Neural cell (in vitro differentiated cells): ENCODE data around the gene MARCHF6. TPM values are rescaled to one million over a fixed set of nuclear protein-coding genes. Genes with fewer than 3 reads are reported as not detected.

ENCODE experiments used
- H2AFZ ChIP-seq: fragments of 200-600, 300-800 bp; sonication (generic), shearing (Covaris generic); 2 replicates; pipeline ENCODE4 v1.6.0; 2014; ENCODE audit warnings: low read depth, mild to moderate bottlenecking, antibody characterized with exemption, low read length, moderate library complexity
- H3F3A ChIP-seq: fragments of 200-600 bp; shearing (Covaris generic); 2 replicates; pipeline ENCODE4 v1.6.1; 2016; ENCODE audit warnings: mild to moderate bottlenecking, moderate library complexity, mixed read lengths, antibody characterized with exemption, low read length; ENCODE audit not compliant: insufficient read depth, poor library complexity, severe bottlenecking
- H3K27ac ChIP-seq: fragments of 200-600, 300-800 bp; sonication (generic), shearing (Covaris generic); 2 replicates; pipeline ENCODE4 v1.5.1; 2014; ENCODE audit warnings: mild to moderate bottlenecking, low read length, moderate library complexity
- H3K27me3 ChIP-seq: fragments of 300-800, 200-600 bp; sonication (generic), shearing (Covaris generic); 2 replicates; pipeline ENCODE4 v1.6.0; 2014; ENCODE audit warnings: mild to moderate bottlenecking, low read depth, low read length, moderate library complexity; ENCODE audit not compliant: insufficient read depth
- H3K36me3 ChIP-seq: fragments of 300-800, 200-600 bp; sonication (generic), shearing (Covaris generic); 2 replicates; pipeline ENCODE4 v1.5.1; 2014; ENCODE audit warnings: mild to moderate bottlenecking, antibody characterized with exemption, low read length, moderate library complexity; ENCODE audit not compliant: insufficient read depth
- H3K4me2 ChIP-seq: fragments of 300-800, 200-600 bp; sonication (generic), shearing (Covaris generic); 2 replicates; pipeline ENCODE4 v1.6.0; 2014; ENCODE audit warnings: mild to moderate bottlenecking, low read length
- H3K4me3 ChIP-seq: fragments of 300-800, 200-600 bp; sonication (generic), shearing (Covaris generic); 2 replicates; pipeline ENCODE4 v1.5.1; 2014; ENCODE audit warnings: mild to moderate bottlenecking, low read length, moderate library complexity
- H3K79me2 ChIP-seq: fragments of 200-600 bp; shearing (Covaris generic); replicated peaks from 2 replicates; pipeline ENCODE4 v1.6.0; 2014; ENCODE audit warnings: mild to moderate bottlenecking, low read length, moderate library complexity; ENCODE audit not compliant: insufficient read depth
- H3K9ac ChIP-seq: fragments of 300-800, 200-600 bp; sonication (generic), shearing (Covaris generic); 2 replicates; pipeline ENCODE4 v1.6.1; 2016; ENCODE audit warnings: mild to moderate bottlenecking, low read length, mixed read lengths
- H3K9me2 ChIP-seq: fragments of 200-600 bp; shearing (Covaris generic); 2 replicates; pipeline ENCODE4 v1.6.1; 2016; ENCODE audit warnings: mild to moderate bottlenecking, low read length, mixed read lengths; ENCODE audit not compliant: insufficient read depth
- H3K9me3 ChIP-seq: fragments of 200-600, 300-800 bp; sonication (generic), shearing (Covaris generic); 2 replicates; pipeline ENCODE4 v1.6.1; 2016; ENCODE audit warnings: mild to moderate bottlenecking, mixed run types, low read length, moderate library complexity, mixed read lengths
- H4K20me1 ChIP-seq: fragments of 200-600 bp; shearing (Covaris generic); 2 replicates; pipeline ENCODE4 v1.6.1; 2016; ENCODE audit warnings: mild to moderate bottlenecking, mixed run types; ENCODE audit not compliant: insufficient read depth
- CTCF ChIP-seq: fragments of 450-650 bp; IDR thresholded peaks from 2 replicates; pipeline ENCODE4 v1.5.1; 2014; ENCODE audit warnings: antibody characterized with exemption, mild to moderate bottlenecking, moderate library complexity; ENCODE audit not compliant: poor library complexity, severe bottlenecking
- EP300 ChIP-seq: fragments of 450-650 bp; conservative IDR thresholded peaks from 2 replicates; pipeline ENCODE4 v1.6.1; 2014; ENCODE audit warnings: antibody characterized with exemption, mild to moderate bottlenecking, moderate library complexity; ENCODE audit not compliant: poor library complexity, severe bottlenecking
- MXI1 ChIP-seq: fragments of 450-650 bp; conservative IDR thresholded peaks from 2 replicates; pipeline ENCODE4 v1.6.1; 2014; ENCODE audit warnings: antibody characterized with exemption, mild to moderate bottlenecking; ENCODE audit not compliant: poor library complexity, severe bottlenecking
- POLR2AphosphoS5 ChIP-seq: IDR thresholded peaks from 2 replicates; pipeline ENCODE4 v1.6.1; 2012
- RAD21 ChIP-seq: fragments of 450-650 bp; conservative IDR thresholded peaks from 2 replicates; pipeline ENCODE4 v1.6.1; 2014; ENCODE audit warnings: antibody characterized with exemption, mild to moderate bottlenecking, moderate library complexity
- REST ChIP-seq: IDR thresholded peaks from 2 replicates; pipeline ENCODE4 v1.6.1; 2012; ENCODE audit warnings: borderline replicate concordance
- SMC3 ChIP-seq: fragments of 450-650 bp; conservative IDR thresholded peaks from 2 replicates; pipeline ENCODE4 v1.6.1; 2014; ENCODE audit warnings: antibody characterized with exemption, mild to moderate bottlenecking, moderate library complexity; ENCODE audit not compliant: poor library complexity
- TAF1 ChIP-seq: IDR thresholded peaks from 2 replicates; pipeline ENCODE4 v1.6.1; 2012; ENCODE audit warnings: low read depth
- polyA plus RNA-seq: library from polyadenylated mRNA; depleted of rRNA; stranded (reverse); fragments of >200 nt; gene quantifications from 2 replicates; pipeline ENCODE4 v1.2.3, GENCODE V29; 2014

Gene MARCHF6
- polyA plus RNA-seq, 1 donor from 2014 or later = 282 TPM

GRCh38 chr5:10352430-10353240 lies 860 bp upstream of the MARCHF6 start:
- no peak for TF ChIP-seq EP300
- TF ChIP-seq RAD21 = no peak
- no peak for TF ChIP-seq POLR2AphosphoS5
- no peak for TF ChIP-seq TAF1
- TF ChIP-seq REST = no peak
- no peak for TF ChIP-seq SMC3
- TF ChIP-seq CTCF = no peak
- peak overlapping the region; percentile 86 for H3K4me3 ChIP-seq

GRCh38 chr5:10354048-10354872 lies 765 bp downstream of the MARCHF6 start:
- H2AFZ ChIP-seq = peak overlapping the region; percentile 3
- no peaks in the 10 kb centered on the region for H3K9me2 ChIP-seq
- peak overlapping the region; percentile 94 for H3K9ac ChIP-seq
- H3K79me2 ChIP-seq = peaks cover 72% of the 10 kb centered on the region
- TF ChIP-seq TAF1 = no peak
- peak; percentile 12 for TF ChIP-seq RAD21
- no peak for TF ChIP-seq SMC3
- peak; percentile 53 for TF ChIP-seq REST
- peak; percentile 15 for TF ChIP-seq MXI1
- H3K36me3 ChIP-seq = no peaks in the 10 kb centered on the region
- peak overlapping the region; percentile 86 for H3K4me3 ChIP-seq
- no peaks in the 10 kb centered on the region for H3K27me3 ChIP-seq
- no peaks in the 10 kb centered on the region for H3K9me3 ChIP-seq
- peak overlapping the region; percentile 99 for H3K27ac ChIP-seq
- peak overlapping the region; percentile 81 for H3K4me2 ChIP-seq
- H4K20me1 ChIP-seq = no peaks in the 10 kb centered on the region
- H3F3A ChIP-seq = peaks cover 17% of the 10 kb centered on the region

More at GRCh38 chr5:10352430-10353240, 860 bp upstream of the MARCHF6 start:
- peaks cover 55% of the 10 kb centered on the region for H3K79me2 ChIP-seq
- H3K27ac ChIP-seq = peak overlapping the region; percentile 99
- peak overlapping the region; percentile 84 for H3K4me2 ChIP-seq
- H3K36me3 ChIP-seq = no peaks in the 10 kb centered on the region
- H3K9ac ChIP-seq = peak overlapping the region; percentile 94
- H4K20me1 ChIP-seq = no peaks in the 10 kb centered on the region
- H3F3A ChIP-seq = peaks cover 14% of the 10 kb centered on the region
- no peaks in the 10 kb centered on the region for H3K9me3 ChIP-seq
- peak overlapping the region; percentile 80 for H2AFZ ChIP-seq
- no peaks in the 10 kb centered on the region for H3K27me3 ChIP-seq
- no peaks in the 10 kb centered on the region for H3K9me2 ChIP-seq
